Measurements from ENCODE around the gene CYP4F3.
"Not testable (repeated sequence)": the region's sequence is repeated elsewhere in the genome, so short reads cannot be mapped to it uniquely, and the experiment has no call there.

Gene CYP4F3, protein sequence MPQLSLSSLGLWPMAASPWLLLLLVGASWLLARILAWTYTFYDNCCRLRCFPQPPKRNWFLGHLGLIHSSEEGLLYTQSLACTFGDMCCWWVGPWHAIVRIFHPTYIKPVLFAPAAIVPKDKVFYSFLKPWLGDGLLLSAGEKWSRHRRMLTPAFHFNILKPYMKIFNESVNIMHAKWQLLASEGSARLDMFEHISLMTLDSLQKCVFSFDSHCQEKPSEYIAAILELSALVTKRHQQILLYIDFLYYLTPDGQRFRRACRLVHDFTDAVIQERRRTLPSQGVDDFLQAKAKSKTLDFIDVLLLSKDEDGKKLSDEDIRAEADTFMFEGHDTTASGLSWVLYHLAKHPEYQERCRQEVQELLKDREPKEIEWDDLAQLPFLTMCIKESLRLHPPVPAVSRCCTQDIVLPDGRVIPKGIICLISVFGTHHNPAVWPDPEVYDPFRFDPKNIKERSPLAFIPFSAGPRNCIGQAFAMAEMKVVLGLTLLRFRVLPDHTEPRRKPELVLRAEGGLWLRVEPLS

DNA sequence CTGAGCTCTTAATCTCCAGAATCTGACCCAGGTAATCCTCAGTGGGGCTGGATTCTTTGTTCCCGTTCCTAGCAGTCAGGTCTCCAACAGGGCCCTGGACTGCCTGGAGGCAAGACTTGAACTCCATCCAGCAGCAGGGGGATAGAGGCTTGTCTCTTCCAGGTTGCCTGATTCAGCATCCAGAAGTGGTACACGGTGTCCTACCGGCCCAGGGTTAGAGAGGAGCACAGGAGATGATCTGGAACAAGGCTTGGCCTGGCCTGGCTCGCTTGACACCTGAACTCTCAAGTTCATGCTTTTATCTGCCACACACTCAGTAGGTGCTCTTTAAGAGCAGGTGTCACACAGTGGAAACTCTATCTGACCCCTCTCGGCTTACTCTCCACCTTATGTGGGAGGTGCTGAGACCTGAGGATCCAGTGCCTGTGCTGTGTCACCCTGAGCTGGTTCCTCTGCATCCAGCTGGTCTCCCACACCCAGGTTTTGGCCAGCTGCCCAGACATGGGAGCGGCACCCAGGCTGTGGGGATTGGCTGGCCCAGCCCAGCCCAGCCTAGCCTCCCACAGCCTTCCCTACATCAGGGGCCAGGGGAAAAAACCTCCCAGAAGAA, at the start of gene CYP4F3:
CYP4F3 (plus strand) TSS at position 604 of the 610 bp plus-strand sequence. CDS start 519 bp downstream, outside the sequence.
- no peaks in the 10 kb centered on the region for H3K27me3 ChIP-seq (ENCODE audit: control insufficient read depth, insufficient read depth, low read length)
- H3K9ac ChIP-seq (ENCODE audit: low read length): no peak within 1 kb of the TSS
- no peaks in the 10 kb centered on the region for H3K36me3 ChIP-seq (ENCODE audit: control insufficient read depth, insufficient read depth, low read length)
- no peak within 1 kb of the TSS for H3K4me3 ChIP-seq (ENCODE audit: low read length)
- H3K4me1 ChIP-seq (ENCODE audit: control insufficient read depth, insufficient read depth, low read length): peaks cover 31% of the 10 kb centered on the region
- no peaks in the 10 kb centered on the region for H3K9me3 ChIP-seq (ENCODE audit: control insufficient read depth, low read length)

DNA sequence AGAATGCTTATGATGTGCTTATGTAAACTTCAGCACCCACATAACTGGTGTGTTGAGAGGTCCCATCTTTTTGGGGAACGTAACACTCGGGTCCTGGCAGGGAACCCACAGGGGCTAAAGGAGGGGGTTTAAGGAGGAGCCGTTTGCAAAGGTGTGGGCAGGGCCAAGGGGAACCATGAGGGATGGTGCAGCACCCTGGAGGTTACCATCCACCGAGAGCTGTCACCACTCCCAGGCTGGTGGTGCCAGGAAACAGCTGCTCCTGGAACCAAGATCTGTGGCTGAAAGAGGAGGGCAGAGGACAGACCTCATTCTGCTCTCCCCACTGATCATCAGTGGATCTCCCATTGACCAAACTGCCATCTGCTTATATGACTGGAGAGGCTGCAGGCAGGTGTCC, 48.9 kb upstream of the CYP4F3 start:
- no peaks in the 10 kb centered on the region for H3K4me1 ChIP-seq (ENCODE audit: control insufficient read depth, insufficient read depth, low read length)
- H3K9ac ChIP-seq (ENCODE audit: low read length): no peak overlapping the region
- H3K36me3 ChIP-seq (ENCODE audit: control insufficient read depth, insufficient read depth, low read length): no peaks in the 10 kb centered on the region
- no peaks in the 10 kb centered on the region for H3K27me3 ChIP-seq (ENCODE audit: control insufficient read depth, insufficient read depth, low read length)
- no peaks in the 10 kb centered on the region for H3K9me3 ChIP-seq (ENCODE audit: control insufficient read depth, low read length)
- H3K4me3 ChIP-seq (ENCODE audit: low read length): no peak overlapping the region

DNA sequence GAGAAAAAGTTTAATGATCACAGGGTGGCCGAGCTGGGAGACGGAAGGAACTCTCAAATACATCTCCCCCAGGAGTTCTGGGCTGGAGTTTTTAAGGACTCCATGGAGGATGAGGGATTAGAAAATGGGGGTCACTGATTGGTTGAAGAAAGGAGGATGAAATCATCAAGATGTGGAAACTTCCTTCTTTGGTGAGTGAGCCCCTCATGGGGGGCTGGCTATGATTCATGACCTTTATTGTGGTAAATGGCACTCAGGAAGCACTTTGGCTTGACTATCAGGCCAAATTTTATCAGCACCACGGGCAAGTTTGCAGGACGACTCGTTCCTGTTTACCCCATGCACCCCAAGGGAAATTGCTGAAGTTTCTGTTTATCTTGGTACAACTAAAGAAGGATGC, 48.2 kb upstream of the CYP4F3 start:
- H3K36me3 ChIP-seq (ENCODE audit: control insufficient read depth, insufficient read depth, low read length); H3K9ac ChIP-seq (ENCODE audit: low read length); H3K4me1 ChIP-seq (ENCODE audit: control insufficient read depth, insufficient read depth, low read length); H3K4me3 ChIP-seq (ENCODE audit: low read length); H3K27me3 ChIP-seq (ENCODE audit: control insufficient read depth, insufficient read depth, low read length); H3K9me3 ChIP-seq (ENCODE audit: control insufficient read depth, low read length): not testable (repeated sequence)

DNA sequence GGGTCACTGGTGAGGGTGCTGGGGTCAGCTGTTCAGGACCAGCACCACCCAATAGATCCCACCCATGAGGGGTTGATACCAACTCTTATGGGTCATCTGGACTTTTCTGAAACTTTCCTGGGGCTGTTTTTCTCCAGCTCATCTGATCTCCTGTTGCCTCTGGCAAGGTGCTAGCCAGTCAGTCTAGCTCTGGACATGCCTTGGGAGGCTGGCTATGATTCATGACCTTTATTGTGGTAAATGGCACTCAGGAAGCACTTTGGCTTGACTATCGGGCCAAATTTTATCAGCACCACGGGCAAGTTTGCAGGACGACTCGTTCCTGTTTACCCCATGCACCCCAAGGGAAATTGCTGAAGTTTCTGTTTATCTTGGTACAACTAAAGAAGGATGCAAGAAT, 46.9 kb upstream of the CYP4F3 start:
- H3K9ac ChIP-seq (ENCODE audit: low read length); H3K9me3 ChIP-seq (ENCODE audit: control insufficient read depth, low read length); H3K36me3 ChIP-seq (ENCODE audit: control insufficient read depth, insufficient read depth, low read length); H3K27me3 ChIP-seq (ENCODE audit: control insufficient read depth, insufficient read depth, low read length); H3K4me3 ChIP-seq (ENCODE audit: low read length); H3K4me1 ChIP-seq (ENCODE audit: control insufficient read depth, insufficient read depth, low read length): not testable (repeated sequence)

DNA sequence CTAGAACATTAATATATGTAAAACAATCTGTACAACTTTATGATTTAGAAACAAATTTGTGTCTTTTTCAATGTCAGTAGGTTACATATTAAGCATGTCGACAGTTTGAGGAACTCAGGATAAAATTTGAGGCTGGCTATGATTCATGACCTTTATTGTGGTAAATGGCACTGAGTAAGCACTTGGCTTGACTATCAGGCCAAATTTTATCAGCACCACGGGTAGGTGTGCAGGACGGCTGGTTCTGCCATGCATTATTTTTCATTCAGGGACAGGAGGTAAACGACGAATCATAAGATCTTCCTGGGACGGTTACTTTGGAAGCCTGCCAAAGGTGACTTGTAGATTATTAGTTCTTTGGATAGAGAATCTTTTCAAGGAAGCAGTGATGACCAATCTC, 45.6 kb upstream of the CYP4F3 start:
- Histone ChIP-seq H3K4me3 (ENCODE audit: low read length) (no peak overlapping the region), H3K9ac (ENCODE audit: low read length) (no peak overlapping the region), H3K36me3 (ENCODE audit: control insufficient read depth, insufficient read depth, low read length) (no peaks in the 10 kb centered on the region), H3K27me3 (ENCODE audit: control insufficient read depth, insufficient read depth, low read length) (no peaks in the 10 kb centered on the region), H3K4me1 (ENCODE audit: control insufficient read depth, insufficient read depth, low read length) (no peaks in the 10 kb centered on the region), H3K9me3 (ENCODE audit: control insufficient read depth, low read length) (no peaks in the 10 kb centered on the region)

DNA sequence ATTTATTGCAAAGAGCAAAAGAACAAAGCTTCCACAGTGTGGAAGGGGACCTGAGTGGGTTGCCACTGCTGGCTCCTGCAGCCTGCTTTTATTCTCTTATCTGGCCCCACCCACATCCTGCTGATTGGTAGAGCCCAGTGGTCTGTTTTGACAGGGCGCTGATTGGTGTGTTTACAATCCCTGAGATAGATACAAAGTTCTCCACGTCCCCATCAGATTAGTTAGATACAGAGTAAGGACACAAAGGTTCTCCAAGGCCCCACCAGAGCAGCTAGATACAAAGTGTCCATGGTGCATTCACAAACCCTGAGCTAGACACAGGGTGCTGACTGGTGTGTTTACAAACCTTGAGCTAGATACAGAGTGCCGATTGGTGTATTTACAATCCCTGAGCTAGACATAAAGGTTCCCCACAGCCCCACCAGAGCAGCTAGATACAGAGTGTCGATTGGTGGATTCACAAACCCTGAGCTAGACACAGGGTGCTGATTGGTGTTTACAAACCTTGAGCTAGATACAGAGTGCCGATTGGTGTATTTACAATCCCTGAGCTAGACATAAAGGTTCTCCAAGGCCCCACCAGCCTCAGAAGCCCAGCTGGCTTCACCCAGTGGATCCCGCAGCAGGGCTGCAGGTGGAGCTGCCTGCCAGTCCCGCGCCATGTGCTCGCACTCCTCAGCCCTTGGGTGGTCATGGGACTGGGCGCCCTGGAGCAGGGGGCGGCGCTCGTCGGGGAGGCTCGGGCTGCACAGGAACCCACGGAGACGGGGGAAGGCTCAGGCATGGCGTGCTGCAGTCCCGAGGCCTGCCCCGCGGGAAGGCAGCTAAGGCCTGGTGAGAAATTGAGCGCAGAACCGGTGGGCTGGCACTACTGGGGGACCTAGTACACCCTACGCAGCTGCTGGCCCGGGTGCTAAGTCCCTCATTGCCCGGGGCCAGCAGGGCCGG, 32.4 kb upstream of the CYP4F3 start:
- not testable (repeated sequence) for H3K27me3 ChIP-seq (ENCODE audit: control insufficient read depth, insufficient read depth, low read length); H3K4me3 ChIP-seq (ENCODE audit: low read length); H3K36me3 ChIP-seq (ENCODE audit: control insufficient read depth, insufficient read depth, low read length); H3K9me3 ChIP-seq (ENCODE audit: control insufficient read depth, low read length); H3K9ac ChIP-seq (ENCODE audit: low read length); H3K4me1 ChIP-seq (ENCODE audit: control insufficient read depth, insufficient read depth, low read length)

DNA sequence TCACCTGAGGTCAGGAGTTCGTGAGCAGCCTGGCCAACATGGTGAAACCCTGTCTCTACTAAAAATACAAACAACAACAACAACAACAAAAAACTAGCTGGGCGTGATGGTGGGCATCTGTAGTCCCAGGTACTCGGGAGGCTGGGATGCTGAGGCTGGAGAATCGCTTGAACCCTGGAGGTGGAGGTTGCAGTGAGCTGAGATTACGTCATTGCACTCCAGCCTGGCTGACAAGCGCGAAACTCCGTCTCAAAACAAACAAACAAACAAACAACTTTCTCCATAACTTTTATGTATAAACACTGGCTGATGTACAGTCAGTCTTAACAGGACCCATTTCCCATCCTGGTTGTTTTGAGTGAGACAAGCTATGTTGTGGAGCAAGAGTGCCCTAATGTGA, 31.4 kb upstream of the CYP4F3 start:
- Histone ChIP-seq H3K36me3 (ENCODE audit: control insufficient read depth, insufficient read depth, low read length) (no peaks in the 10 kb centered on the region), H3K4me1 (ENCODE audit: control insufficient read depth, insufficient read depth, low read length) (no peaks in the 10 kb centered on the region), H3K27me3 (ENCODE audit: control insufficient read depth, insufficient read depth, low read length) (no peaks in the 10 kb centered on the region), H3K4me3 (ENCODE audit: low read length) (no peak overlapping the region), H3K9me3 (ENCODE audit: control insufficient read depth, low read length) (no peaks in the 10 kb centered on the region), H3K9ac (ENCODE audit: low read length) (no peak overlapping the region)

DNA sequence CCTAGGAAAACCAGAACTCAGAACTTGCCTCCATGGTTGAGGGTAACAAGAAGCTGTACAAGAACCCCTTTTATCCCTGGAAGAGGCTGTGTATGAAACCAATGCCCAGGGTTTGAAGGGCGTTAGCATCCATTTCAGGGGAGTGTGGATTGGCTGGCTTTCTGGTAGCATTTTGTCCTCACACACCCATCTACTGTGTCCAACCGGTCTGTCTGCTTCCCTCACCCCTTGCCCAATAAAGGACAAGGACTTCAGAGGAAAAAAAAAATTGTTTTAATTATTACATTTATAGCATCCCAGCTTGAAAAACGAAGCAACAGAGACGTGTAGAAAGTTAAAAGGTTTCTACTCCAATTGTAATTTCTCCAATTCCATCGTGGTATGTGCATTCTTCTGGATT, 28.4 kb upstream of the CYP4F3 start:
- H3K9me3 ChIP-seq (ENCODE audit: control insufficient read depth, low read length): no peaks in the 10 kb centered on the region
- H3K4me3 ChIP-seq (ENCODE audit: low read length): no peak overlapping the region
- no peaks in the 10 kb centered on the region for H3K4me1 ChIP-seq (ENCODE audit: control insufficient read depth, insufficient read depth, low read length)
- H3K36me3 ChIP-seq (ENCODE audit: control insufficient read depth, insufficient read depth, low read length): no peaks in the 10 kb centered on the region
- H3K27me3 ChIP-seq (ENCODE audit: control insufficient read depth, insufficient read depth, low read length): no peaks in the 10 kb centered on the region
- H3K9ac ChIP-seq (ENCODE audit: low read length): no peak overlapping the region

DNA sequence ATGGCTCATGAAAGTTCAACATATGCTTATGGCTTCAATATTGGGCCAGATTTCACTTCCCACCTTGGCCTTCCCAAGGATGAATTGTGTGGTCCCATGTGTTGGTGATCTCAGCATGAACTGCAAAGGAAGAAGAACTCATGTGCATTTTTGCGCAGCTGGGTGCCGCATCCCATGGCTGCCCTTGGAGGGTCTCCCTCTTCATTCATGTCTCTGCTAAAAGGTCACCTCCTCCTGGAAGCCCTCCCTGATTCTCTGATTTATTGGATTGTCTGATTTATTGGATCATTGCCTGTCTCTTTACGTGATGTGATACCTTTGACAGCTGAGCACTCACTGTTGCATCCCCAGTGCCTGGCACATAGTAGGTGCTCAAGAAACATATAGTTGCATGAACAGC, 27.4 kb upstream of the CYP4F3 start:
- Histone ChIP-seq H3K4me1 (ENCODE audit: control insufficient read depth, insufficient read depth, low read length) (no peaks in the 10 kb centered on the region), H3K27me3 (ENCODE audit: control insufficient read depth, insufficient read depth, low read length) (peaks cover 1% of the 10 kb centered on the region), H3K36me3 (ENCODE audit: control insufficient read depth, insufficient read depth, low read length) (no peaks in the 10 kb centered on the region)

DNA sequence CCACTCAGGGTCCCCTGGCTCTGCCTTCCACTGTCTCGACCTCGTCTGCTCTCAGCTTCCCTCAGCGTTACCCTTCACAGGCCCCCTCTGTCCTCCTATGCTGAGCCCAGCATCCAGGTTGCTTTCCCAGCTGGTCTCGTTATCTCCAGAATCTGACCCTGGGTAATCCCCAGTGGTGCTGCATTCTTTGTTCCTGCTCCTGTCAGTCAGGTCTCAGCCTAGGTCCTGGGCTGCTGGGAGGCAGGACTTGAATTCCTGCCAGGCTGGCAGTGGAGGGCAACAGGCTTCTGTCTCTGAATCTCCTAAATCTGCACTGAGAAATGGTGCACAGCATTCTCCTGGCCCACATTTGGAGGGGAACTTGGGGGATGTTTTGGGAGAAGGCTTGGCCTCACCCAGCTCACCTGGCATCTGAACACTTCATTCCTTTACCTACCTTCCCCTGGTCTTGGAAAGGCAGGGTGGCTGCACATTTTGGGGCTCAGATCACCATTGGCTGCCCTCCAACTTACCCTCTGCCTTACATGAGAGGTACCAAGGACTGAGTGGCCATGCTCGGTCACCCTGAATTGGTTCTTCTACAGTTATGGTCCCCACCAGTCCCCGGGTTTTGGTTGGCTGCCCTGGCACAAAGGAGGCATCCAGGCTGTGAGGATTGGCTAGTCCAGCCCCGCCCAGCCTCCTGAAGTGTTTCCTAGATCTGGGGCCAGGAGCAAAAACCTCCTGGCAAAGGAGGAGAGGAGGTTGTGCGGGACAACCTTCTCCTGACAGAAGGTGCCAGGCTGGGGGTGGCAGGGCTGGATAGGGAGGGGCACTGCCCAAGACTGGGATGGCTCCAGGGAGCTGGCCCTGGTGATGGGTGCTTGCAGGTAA, 26.0 kb upstream of the CYP4F3 start, which contains the start of gene CYP4F8:
CYP4F8 (plus strand) TSS at position 712 of the 873 bp plus-strand sequence. CDS start 399 bp downstream, outside the sequence.
- no peak within 1 kb of the TSS for H3K4me3 ChIP-seq (ENCODE audit: low read length)
- no peak within 1 kb of the TSS for H3K9ac ChIP-seq (ENCODE audit: low read length)
- H3K4me1 ChIP-seq (ENCODE audit: control insufficient read depth, insufficient read depth, low read length): no peaks in the 10 kb centered on the region
- no peaks in the 10 kb centered on the region for H3K9me3 ChIP-seq (ENCODE audit: control insufficient read depth, low read length)
- no peaks in the 10 kb centered on the region for H3K36me3 ChIP-seq (ENCODE audit: control insufficient read depth, insufficient read depth, low read length)
- H3K27me3 ChIP-seq (ENCODE audit: control insufficient read depth, insufficient read depth, low read length): peaks cover 12% of the 10 kb centered on the region

More for the DNA sequence above, 27.4 kb upstream of the CYP4F3 start:
- H3K9me3 ChIP-seq (ENCODE audit: control insufficient read depth, low read length): no peaks in the 10 kb centered on the region
- no peak overlapping the region for H3K9ac ChIP-seq (ENCODE audit: low read length)
- no peak overlapping the region for H3K4me3 ChIP-seq (ENCODE audit: low read length)

DNA sequence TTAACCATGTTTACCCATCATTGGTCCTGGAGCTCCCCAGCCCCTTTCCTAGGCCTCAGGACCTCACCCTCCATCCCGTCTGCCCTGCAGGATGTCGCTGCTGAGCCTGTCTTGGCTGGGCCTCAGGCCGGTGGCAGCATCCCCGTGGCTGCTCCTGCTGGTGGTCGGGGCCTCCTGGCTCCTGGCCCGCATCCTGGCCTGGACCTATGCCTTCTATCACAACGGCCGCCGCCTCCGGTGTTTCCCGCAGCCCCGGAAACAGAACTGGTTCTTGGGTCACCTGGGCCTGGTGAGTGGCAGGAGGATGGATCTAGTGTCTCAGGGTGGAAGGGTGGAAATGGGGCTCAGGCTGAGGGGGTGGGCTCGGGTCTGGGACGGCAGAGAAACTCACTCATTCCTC, 25.2 kb upstream of the CYP4F3 start:
- Histone ChIP-seq H3K36me3 (ENCODE audit: control insufficient read depth, insufficient read depth, low read length) (no peaks in the 10 kb centered on the region), H3K9ac (ENCODE audit: low read length) (no peak overlapping the region), H3K4me3 (ENCODE audit: low read length) (no peak overlapping the region), H3K27me3 (ENCODE audit: control insufficient read depth, insufficient read depth, low read length) (peaks cover 16% of the 10 kb centered on the region), H3K9me3 (ENCODE audit: control insufficient read depth, low read length) (no peaks in the 10 kb centered on the region), H3K4me1 (ENCODE audit: control insufficient read depth, insufficient read depth, low read length) (no peaks in the 10 kb centered on the region)
